AG04450 (cell line): ENCODE results near the gene GBP3. TPM values are rescaled to one million over a fixed set of nuclear protein-coding genes. Genes with fewer than 3 reads are reported as not detected.
"Not testable (repeated sequence)": the region's sequence is repeated elsewhere in the genome, so short reads cannot be mapped to it uniquely, and the experiment has no call there.

Experiments used
- CTCF ChIA-PET: fragments of 300-600, 350-600 bp; formaldehyde crosslinking; extraction: SDS; loops from one replicate; lab custom pipeline; 2022; ENCODE audit warnings: antibody characterized with exemption, inconsistent platforms; lab: Charles Lee
- POLR2A ChIA-PET: fragments of 350-600 bp; formaldehyde crosslinking; extraction: SDS; loops from one replicate; lab custom pipeline; 2021; ENCODE audit warnings: antibody characterized with exemption, inconsistent platforms; lab: Yijun Ruan, JAX
- DNase-seq: peaks from one replicate; pipeline ENCODE4 v3.0.0-alpha.2; 2011; ENCODE audit warnings: low read depth, low spot score
- H3K27ac ChIP-seq: one replicate; pipeline ENCODE4 v1.5.1; 2012; ENCODE audit warnings: low read depth, low read length, control low read depth
- H3K27me3 ChIP-seq: one replicate; pipeline ENCODE4 v1.6.0; 2012; ENCODE audit warnings: low read length; ENCODE audit not compliant: control insufficient read depth, insufficient read depth
- H3K4me3 ChIP-seq: 2 replicates; pipeline ENCODE4 v1.5.1; 2011; ENCODE audit warnings: mild to moderate bottlenecking, low read depth, low read length, control low read depth
- H3K9me3 ChIP-seq: 2 replicates; pipeline ENCODE4 v1.5.1; 2012; ENCODE audit warnings: low read length; ENCODE audit not compliant: control insufficient read depth, insufficient read depth
- CTCF ChIP-seq: IDR thresholded peaks from 2 replicates; pipeline ENCODE4 v1.5.1; 2011; ENCODE audit warnings: low read depth, low read length, control low read depth, inconsistent platforms
- polyA plus RNA-seq: library from polyadenylated mRNA; depleted of rRNA; stranded (reverse); fragments of >200 nt; gene quantifications from 2 replicates; pipeline ENCODE4 v1.2.3, GENCODE V29; 2011

GBP3 gene
- polyA plus RNA-seq, 1 experiment: 94.1 TPM

DNA sequence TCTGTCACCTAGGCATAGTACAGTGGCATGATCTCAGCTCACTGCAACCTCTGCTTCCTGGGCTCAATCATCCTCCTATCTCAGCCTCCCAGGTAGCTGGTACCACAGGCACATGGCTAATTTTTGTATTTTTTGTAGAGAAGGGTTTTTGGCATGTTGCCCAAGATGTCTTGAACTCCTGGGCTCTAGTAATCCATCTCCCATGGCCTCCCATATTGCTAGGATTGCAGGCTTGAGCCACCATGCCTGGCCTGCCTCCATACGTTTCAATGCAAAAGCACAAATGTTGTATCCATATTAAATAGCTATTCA is 17.6 kb upstream of the GBP3 start:
- CTCF ChIA-PET: no interaction called here
- no peak for DNase-seq

DNA sequence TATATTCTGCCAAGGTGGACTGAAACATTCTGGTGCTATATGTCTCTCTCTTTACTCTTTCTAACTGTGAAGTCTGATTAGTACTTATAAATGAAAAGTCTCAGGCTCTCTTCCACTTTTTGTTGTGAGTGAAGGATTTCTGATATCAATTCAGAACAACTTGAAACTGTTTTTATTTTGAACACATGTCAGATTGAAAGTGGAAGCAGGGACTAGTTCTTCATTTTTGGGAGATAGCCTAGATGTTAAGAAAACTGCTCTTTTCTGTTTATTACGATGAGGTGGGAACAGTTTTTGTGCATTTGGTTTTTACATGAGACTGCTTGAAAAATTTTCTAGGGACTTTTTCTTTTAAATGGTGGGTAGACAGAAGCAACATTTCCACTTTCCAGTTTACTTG is 14.5 kb upstream of the GBP3 start:
- CTCF ChIA-PET: no interaction called here
- DNase-seq: no peak
- peaks cover 7% of the 10 kb centered on the region for H3K9me3 ChIP-seq
- H3K27ac ChIP-seq: no peak overlapping the region
- no peaks in the 10 kb centered on the region for H3K27me3 ChIP-seq
- H3K4me3 ChIP-seq: no peak overlapping the region
- no peak for TF ChIP-seq CTCF
- POLR2A ChIA-PET: no interaction called here

More for the DNA sequence above, 17.6 kb upstream of the GBP3 start:
- no peak for TF ChIP-seq CTCF
- no peaks in the 10 kb centered on the region for H3K27me3 ChIP-seq
- no peak overlapping the region for H3K27ac ChIP-seq
- peaks cover 22% of the 10 kb centered on the region for H3K9me3 ChIP-seq
- POLR2A ChIA-PET: no interaction called here
- no peak overlapping the region for H3K4me3 ChIP-seq

DNA sequence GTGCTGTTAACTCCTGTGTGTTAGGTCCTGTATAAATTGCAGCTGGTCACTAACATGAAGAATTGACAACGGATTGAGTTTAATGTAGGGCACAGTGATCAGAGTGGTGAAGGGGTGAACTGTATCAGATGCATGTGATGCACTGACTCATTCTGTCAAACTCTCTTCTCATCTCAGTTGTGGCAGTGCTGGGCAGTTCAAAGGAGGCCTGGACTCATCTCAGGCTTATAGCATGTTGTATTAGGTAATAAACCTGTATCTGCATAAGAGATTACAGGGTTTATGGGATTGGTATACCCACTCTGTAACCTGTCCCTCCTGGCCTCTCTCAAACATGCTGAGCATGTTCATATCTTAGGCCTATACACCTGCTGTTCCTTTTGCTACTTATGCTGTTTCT is 12.4 kb upstream of the GBP3 start:
- TF ChIP-seq CTCF: no peak

GRCh38 chr1:89034004-89034403 is 11.3 kb upstream of the GBP3 start:
- H3K27ac ChIP-seq, H3K4me3 ChIP-seq, CTCF ChIA-PET, H3K27me3 ChIP-seq, DNase-seq, H3K9me3 ChIP-seq, POLR2A ChIA-PET: not testable (repeated sequence)

More for the DNA sequence above, 12.4 kb upstream of the GBP3 start:
- H3K9me3 ChIP-seq: peaks cover 4% of the 10 kb centered on the region; the same call in 1 of the 2 replicates
- H3K27ac ChIP-seq: no peak overlapping the region
- ChIA-PET POLR2A (no interaction called here), CTCF (no interaction called here)
- H3K4me3 ChIP-seq: no peak overlapping the region
- H3K27me3 ChIP-seq: no peaks in the 10 kb centered on the region
- no peak for DNase-seq

- H3K4me3 ChIP-seq, POLR2A ChIA-PET, H3K9me3 ChIP-seq, DNase-seq, CTCF ChIA-PET, H3K27me3 ChIP-seq, H3K27ac ChIP-seq: not testable (repeated sequence)
These were observed 6.4 kb upstream of the GBP3 start for GRCh38 chr1:89029051-89029450.

DNA sequence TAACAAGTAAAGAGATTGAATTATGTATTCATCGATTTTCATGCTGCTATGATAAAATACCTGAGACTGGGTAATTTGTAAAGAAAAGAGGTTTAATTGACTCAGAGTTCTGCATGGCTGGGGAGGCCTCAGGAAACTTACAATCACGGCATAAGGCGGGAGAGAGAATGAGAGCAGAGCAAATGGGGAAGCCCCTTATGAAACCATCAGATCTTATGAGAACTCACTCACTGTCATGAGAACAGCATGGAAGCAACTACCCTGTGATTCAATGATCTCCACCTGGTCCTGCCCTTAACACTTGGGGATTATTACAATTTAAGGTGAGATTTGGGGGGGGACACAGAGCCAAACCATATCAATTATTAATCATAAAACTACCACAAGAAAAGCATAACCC is 3.3 kb upstream of the GBP3 start:
- no peak for DNase-seq
- Histone ChIP-seq H3K9me3 (no peaks in the 10 kb centered on the region), H3K4me3 (no peak overlapping the region), H3K27ac (no peak overlapping the region), H3K27me3 (no peaks in the 10 kb centered on the region)
- no peak for TF ChIP-seq CTCF
- POLR2A ChIA-PET: no interaction called here
- CTCF ChIA-PET: no interaction called here
